ENCODE results near the gene DVL2. TPM values are rescaled to one million over a fixed set of nuclear protein-coding genes. Genes with fewer than 3 reads are reported as not detected.

DVL2 gene
- total and polyA plus RNA-seq, 2 of the 13 experiments (the other 11 are each of a cell fraction or from before 2014, with no cell fraction given) = 5.7 to 38.2 TPM

GRCh38 chr17:7242717-7243452 lies 8.6 kb upstream of the DVL2 start (continued):
- TF ChIP-seq KLF15 (CRISPR knock-in tag; IDR thresholded peaks at IDR 0.05; ENCODE audit: borderline replicate concordance) (no peak; the same call in 1 of the 2 replicates), REXO4 (CRISPR knock-in tag; IDR thresholded peaks at IDR 0.05; ENCODE audit: borderline replicate concordance) (no peak), FOSL2 (CRISPR knock-in tag; IDR thresholded peaks at IDR 0.05) (peak; percentile 67), ZNF207 (IDR thresholded peaks at IDR 0.05; ENCODE audit: borderline replicate concordance) (no peak), SRSF1 (optimal IDR thresholded peaks at IDR 0.05; ENCODE audit: low read depth, low read length) (peak; percentile 23), NR1H2 (CRISPR knock-in tag; IDR thresholded peaks at IDR 0.05; ENCODE audit: borderline replicate concordance, low read depth) (no peak), KDM1A (CRISPR knock-in tag; IDR thresholded peaks at IDR 0.05) (no peak), SNRNP70 (IDR thresholded peaks at IDR 0.05; ENCODE audit: low read depth, low read length) (no peak), ZNF652 (CRISPR knock-in tag; IDR thresholded peaks at IDR 0.05; ENCODE audit: borderline replicate concordance, low read depth) (no peak), KDM3A (CRISPR knock-in tag; IDR thresholded peaks at IDR 0.05; ENCODE audit: low read depth) (0 out of 2 replicates have a peak, but pooled peaks have one; percentile 54), FOXP1 (IDR thresholded peaks at IDR 0.05) (no peak; the same call in 1 of the 2 replicates), FOXP1 (CRISPR knock-in tag; IDR thresholded peaks at IDR 0.05) (peak; percentile 70; the same call in 1 of the 2 replicates), MBD4 (IDR thresholded peaks at IDR 0.05; ENCODE audit: borderline replicate concordance, low read length) (0 out of 2 replicates have a peak, but pooled peaks have one; percentile 83), CAMTA2 (CRISPR knock-in tag; IDR thresholded peaks at IDR 0.05; ENCODE audit: borderline replicate concordance) (no peak), TERF1 (CRISPR knock-in tag; IDR thresholded peaks at IDR 0.05) (no peak), ZSCAN30 (CRISPR knock-in tag; IDR thresholded peaks at IDR 0.05) (no peak; the same call in 1 of the 2 replicates), ZFP90 (CRISPR knock-in tag; IDR thresholded peaks at IDR 0.05; ENCODE audit: borderline replicate concordance) (0 out of 2 replicates have a peak, but pooled peaks have one; percentile 27), HMGA1 (CRISPR knock-in tag; conservative IDR thresholded peaks at IDR 0.05) (no peak), FOXA3 (CRISPR knock-in tag; IDR thresholded peaks at IDR 0.05) (peak; percentile 75), ZNF784 (CRISPR knock-in tag; IDR thresholded peaks at IDR 0.05; ENCODE audit: borderline replicate concordance) (no peak; the same call in 1 of the 2 replicates), KDM6A (CRISPR knock-in tag; IDR thresholded peaks at IDR 0.05; ENCODE audit: low read depth) (0 out of 2 replicates have a peak, but pooled peaks have one; percentile 26), ZNF660 (CRISPR knock-in tag; IDR thresholded peaks at IDR 0.05; ENCODE audit: borderline replicate concordance, low read depth) (no peak), PPARG (CRISPR knock-in tag; conservative IDR thresholded peaks at IDR 0.05) (no peak), IKZF1 (IDR thresholded peaks at IDR 0.05) (no peak), PHF5A (CRISPR knock-in tag; IDR thresholded peaks at IDR 0.05; ENCODE audit: low read depth, unreplicated experiment) (peak; percentile 89), KAT2B (IDR thresholded peaks at IDR 0.05; ENCODE audit: borderline replicate concordance, low read depth, low read length) (no peak), ZFP36L2 (CRISPR knock-in tag; IDR thresholded peaks at IDR 0.05) (no peak), KLF13 (CRISPR knock-in tag; IDR thresholded peaks at IDR 0.05) (no peak), ZNF501 (CRISPR knock-in tag; IDR thresholded peaks at IDR 0.05) (no peak; the same call in 1 of the 2 replicates), SRF (IDR thresholded peaks at IDR 0.05; ENCODE audit: low read depth, low read length) (peak; percentile 25; the same call in 1 of the 2 replicates), POLR2AphosphoS5 (IDR thresholded peaks at IDR 0.05; ENCODE audit: low read depth, low read length) (peak; percentile 84), ZNF121 (CRISPR knock-in tag; IDR thresholded peaks at IDR 0.05) (peak; percentile 33; the same call in 1 of the 2 replicates), TOPORS (CRISPR knock-in tag; IDR thresholded peaks at IDR 0.05) (no peak)

All from HepG2 (cell line).